Lower leg skin (tissue), 4 donors: ENCODE measurements around the gene RMI2. TPM values are rescaled to one million over a fixed set of nuclear protein-coding genes. Genes with fewer than 3 reads are reported as not detected.
"Not testable (repeated sequence)": the region's sequence is repeated elsewhere in the genome, so short reads cannot be mapped to it uniquely, and the experiment has no call there.

Experiments
- DNase-seq, 2 donors: peaks; one replicate each; pipeline ENCODE4 v3.0.0-alpha.2; 2019; ENCODE audit warnings: low spot score in 2 of 2
- H3K4me3 ChIP-seq: fragments of 200-600 bp; sonication (generic); 2 replicates; pipeline ENCODE4 v1.5.1; 2017; ENCODE audit warnings: mild to moderate bottlenecking, low read depth; ENCODE audit not compliant: poor library complexity, severe bottlenecking
- POLR2A ChIP-seq, 2 donors: fragments of 450-650 bp; IDR thresholded peaks; one replicate each; pipeline ENCODE4 v1.6.1; 2016 to 2017; ENCODE audit warnings: antibody characterized with exemption in 2 of 2, mild to moderate bottlenecking in 1 of 2, moderate library complexity in 1 of 2
- WGBS, 2 donors: methylation state at CpG; one replicate each; pipeline ENCODE4 v1.1.5; 2018; 5-methylcytosine and 5-hydroxymethylcytosine counted together
- intact Hi-C: fragments of 100-400 bp; cut with DNase I; formaldehyde crosslinking; loops from one replicate; pipeline ENCODE4 v1.15.0; 2023; ENCODE audit warnings: low total_unique reads
- total RNA-seq, 4 donors: library from RNA; depleted of rRNA; stranded (reverse); fragments of >200 nt; gene quantifications; one replicate each; pipeline ENCODE4 v1.1.0, GENCODE V29; 2016
- TF ChIP-seq, protein P1 (sequence below), 3 donors: fragments of 450-650 bp; IDR thresholded peaks; one replicate each; pipeline ENCODE4 v1.5.1; 2016; ENCODE audit warnings: antibody characterized with exemption in 3 of 3, mild to moderate bottlenecking in 3 of 3, moderate library complexity in 2 of 3

The RMI2 gene
- total RNA-seq, 4 donors from 2014 or later = 5.9 to 12.7 (median 7.9) TPM

GRCh38 chr16:11374255-11374654, 29.0 kb downstream of the RMI2 start:
- no peak for DNase-seq
- H3K4me3 ChIP-seq = no peak overlapping the region
- TF ChIP-seq, protein P1, sequence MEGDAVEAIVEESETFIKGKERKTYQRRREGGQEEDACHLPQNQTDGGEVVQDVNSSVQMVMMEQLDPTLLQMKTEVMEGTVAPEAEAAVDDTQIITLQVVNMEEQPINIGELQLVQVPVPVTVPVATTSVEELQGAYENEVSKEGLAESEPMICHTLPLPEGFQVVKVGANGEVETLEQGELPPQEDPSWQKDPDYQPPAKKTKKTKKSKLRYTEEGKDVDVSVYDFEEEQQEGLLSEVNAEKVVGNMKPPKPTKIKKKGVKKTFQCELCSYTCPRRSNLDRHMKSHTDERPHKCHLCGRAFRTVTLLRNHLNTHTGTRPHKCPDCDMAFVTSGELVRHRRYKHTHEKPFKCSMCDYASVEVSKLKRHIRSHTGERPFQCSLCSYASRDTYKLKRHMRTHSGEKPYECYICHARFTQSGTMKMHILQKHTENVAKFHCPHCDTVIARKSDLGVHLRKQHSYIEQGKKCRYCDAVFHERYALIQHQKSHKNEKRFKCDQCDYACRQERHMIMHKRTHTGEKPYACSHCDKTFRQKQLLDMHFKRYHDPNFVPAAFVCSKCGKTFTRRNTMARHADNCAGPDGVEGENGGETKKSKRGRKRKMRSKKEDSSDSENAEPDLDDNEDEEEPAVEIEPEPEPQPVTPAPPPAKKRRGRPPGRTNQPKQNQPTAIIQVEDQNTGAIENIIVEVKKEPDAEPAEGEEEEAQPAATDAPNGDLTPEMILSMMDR (IDR thresholded peaks at IDR 0.05) = no peak
- no peak for TF ChIP-seq POLR2A (IDR thresholded peaks at IDR 0.05)
- intact Hi-C loops = no loop called here
- WGBS, 2 donors = 90 to 95% methylated on average over 4 of the region's 4 CpGs

GRCh38 chr16:11377154-11377553, 31.9 kb downstream of the RMI2 start:
- no peak overlapping the region for H3K4me3 ChIP-seq
- intact Hi-C loops = no loop called here
- no peak for DNase-seq
- WGBS, 2 donors = 52 to 63% methylated on average over 3 of the region's 3 CpGs
- TF ChIP-seq POLR2A (IDR thresholded peaks at IDR 0.05) = no peak
- TF ChIP-seq, protein P1 (IDR thresholded peaks at IDR 0.05) = no peak

GRCh38 chr16:11378951-11379350, 33.7 kb downstream of the RMI2 start:
- 93% methylated on average over 5 of the region's 5 CpGs for WGBS, 2 donors
- intact Hi-C loops, DNase-seq, H3K4me3 ChIP-seq: not testable (repeated sequence)

DNA sequence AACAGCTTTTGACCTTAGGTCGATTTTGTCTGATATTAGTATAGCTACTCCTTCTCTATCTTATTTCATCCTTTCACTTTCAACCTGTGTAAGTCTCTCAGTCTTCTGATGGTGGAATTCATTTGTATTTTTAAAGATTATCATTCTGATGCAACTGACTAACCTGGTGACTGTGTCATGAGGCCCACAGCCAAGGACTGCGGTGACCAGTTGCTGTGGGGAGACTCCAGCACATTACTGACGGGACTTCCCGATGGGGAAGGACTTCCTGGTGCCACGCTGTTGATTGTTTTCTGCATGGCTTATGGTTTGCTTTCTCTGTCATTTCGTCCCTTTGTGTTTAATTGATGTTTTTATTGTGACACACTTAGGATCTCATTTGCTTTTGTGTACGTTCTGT, 34.2 kb downstream of the RMI2 start:
- 71 to 86% methylated on average over 7 of the region's 7 CpGs for WGBS, 2 donors

GRCh38 chr16:11380836-11381235, 35.6 kb downstream of the RMI2 start:
- intact Hi-C loops = no loop called here
- DNase-seq = no peak
- H3K4me3 ChIP-seq = no peak overlapping the region
- no peak for TF ChIP-seq POLR2A (IDR thresholded peaks at IDR 0.05)
- TF ChIP-seq, protein P1 (IDR thresholded peaks at IDR 0.05) = no peak
- WGBS, 2 donors = 94 to 95% methylated on average over 9 of the region's 9 CpGs

More for the DNA sequence above, 34.2 kb downstream of the RMI2 start:
- TF ChIP-seq, protein P1 (IDR thresholded peaks at IDR 0.05) = no peak
- no peak for DNase-seq
- intact Hi-C loops = no loop called here
- no peak overlapping the region for H3K4me3 ChIP-seq

DNA sequence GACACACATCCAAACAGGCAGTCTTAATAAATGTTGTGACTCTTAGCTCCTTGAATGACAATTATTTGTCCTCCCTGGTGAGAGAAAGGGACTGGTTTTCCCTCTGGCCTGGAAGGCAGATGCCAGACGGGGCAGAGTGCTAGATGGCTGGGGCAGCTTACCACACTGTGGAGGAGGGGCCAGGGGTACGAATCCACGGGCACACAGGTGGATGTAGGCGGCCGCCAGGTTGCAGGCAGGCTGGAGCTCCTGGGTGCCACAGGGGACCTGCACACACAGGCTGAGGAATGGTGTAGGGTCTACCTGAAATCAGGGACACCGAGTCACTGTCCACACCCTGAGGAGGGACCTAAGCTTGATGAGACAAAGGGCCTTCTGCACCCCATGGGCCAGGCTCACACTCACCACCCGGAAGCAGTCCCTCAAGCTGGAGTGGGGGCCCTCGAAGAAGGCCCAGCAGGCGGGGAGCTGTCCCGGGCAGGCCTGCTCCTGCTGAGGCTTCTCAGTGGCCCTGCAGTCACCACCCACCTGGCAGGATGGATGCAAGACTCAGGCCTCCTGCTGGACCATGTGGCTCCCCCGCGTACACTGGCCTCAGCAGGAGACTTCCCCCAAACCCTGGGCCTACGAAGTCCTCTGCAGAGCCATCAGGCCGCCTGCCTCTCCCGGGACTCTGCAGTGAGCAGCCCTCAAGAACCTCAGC, 38.4 kb downstream of the RMI2 start:
- intact Hi-C loops = no loop called here
- TF ChIP-seq, protein P1 (IDR thresholded peaks at IDR 0.05) = no peak
- no peak for TF ChIP-seq POLR2A (IDR thresholded peaks at IDR 0.05)
- DNase-seq = no peak
- H3K4me3 ChIP-seq = no peak overlapping the region
- 94 to 95% methylated on average over 11 to 15 of the region's 15 CpGs for WGBS, 2 donors
